ENCODE data around the gene CD200R1L.

CD200R1L gene

DNA sequence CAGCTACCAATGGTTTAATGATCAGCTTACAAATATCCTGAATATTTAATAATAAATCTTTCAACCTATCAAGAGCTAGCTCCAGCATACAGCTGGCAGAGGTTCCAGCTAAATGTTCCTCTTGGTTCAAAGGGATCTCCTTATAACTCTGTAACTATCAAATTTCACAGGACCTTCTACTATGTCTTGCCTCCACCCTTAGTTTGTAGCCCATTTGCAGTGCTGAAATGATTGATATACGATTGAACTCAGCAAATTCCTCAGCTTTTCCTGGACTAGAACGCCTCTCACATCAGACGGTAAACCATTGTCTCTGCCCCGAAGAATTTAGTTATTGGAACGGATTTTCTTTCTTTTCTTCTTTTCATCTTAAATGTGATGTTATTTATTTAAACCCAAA lies 41.5 kb downstream of the CD200R1L start:
- FAIRE-seq = no peak
- no peak for DNase-seq (ENCODE audit: insufficient read length, low spot score)
- no peak for TF ChIP-seq CTCF (IDR thresholded peaks at IDR 0.05; ENCODE audit: insufficient read depth, missing control alignments)

GRCh38 chr3:112804021-112804420 lies 42.6 kb downstream of the CD200R1L start:
- no peak for DNase-seq (ENCODE audit: insufficient read length, low spot score)
- FAIRE-seq = no peak
- TF ChIP-seq CTCF (IDR thresholded peaks at IDR 0.05; ENCODE audit: insufficient read depth, missing control alignments) = no peak

DNA sequence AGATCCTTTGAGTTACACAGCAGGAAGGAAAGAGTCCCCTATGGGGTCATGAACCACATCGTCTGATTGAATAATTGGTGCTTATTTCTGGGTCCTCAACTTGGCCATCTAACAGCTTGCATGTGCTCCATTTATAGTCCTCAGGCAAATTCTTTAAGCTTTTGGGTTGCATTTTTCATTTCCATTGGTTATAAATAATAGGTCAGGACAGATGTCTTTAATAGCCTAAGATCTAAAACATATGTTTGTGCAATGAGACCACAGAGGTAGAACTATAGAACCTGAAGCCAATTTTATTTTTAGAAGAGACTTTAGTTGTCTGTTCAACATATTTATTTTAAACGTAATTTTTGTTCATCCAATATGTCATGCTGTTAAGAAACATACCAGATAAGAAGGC lies 43.2 kb downstream of the CD200R1L start:
- DNase-seq (ENCODE audit: insufficient read length, low spot score) (no peak), FAIRE-seq (no peak)
- no peak for TF ChIP-seq CTCF (IDR thresholded peaks at IDR 0.05; ENCODE audit: insufficient read depth, missing control alignments)

DNA sequence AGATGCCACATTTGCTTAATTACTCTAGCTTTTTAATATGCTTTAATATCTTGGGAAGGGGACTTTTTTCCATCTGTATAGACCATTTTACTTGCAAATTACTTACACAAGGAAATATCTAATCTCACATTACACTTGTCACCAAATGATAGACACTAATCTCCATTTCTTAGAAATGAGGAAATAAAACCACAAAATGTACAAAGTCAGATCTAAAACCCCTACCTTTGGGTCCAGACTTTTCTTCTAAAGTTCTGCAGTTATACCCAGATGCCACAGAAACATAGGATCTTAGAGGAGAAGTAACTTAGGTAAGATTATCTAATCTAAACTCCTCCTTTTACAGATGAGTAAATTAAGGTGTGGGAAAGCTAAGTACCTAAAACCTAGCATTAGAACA lies 44.3 kb downstream of the CD200R1L start:
- FAIRE-seq (no peak), DNase-seq (ENCODE audit: insufficient read length, low spot score) (no peak)
- no peak for TF ChIP-seq CTCF (IDR thresholded peaks at IDR 0.05; ENCODE audit: insufficient read depth, missing control alignments)

GRCh38 chr3:112799946-112800345 lies 46.7 kb downstream of the CD200R1L start:
- TF ChIP-seq CTCF (IDR thresholded peaks at IDR 0.05; ENCODE audit: insufficient read depth, missing control alignments) = no peak
- no peak for DNase-seq (ENCODE audit: insufficient read length, low spot score)
- no peak for FAIRE-seq

DNA sequence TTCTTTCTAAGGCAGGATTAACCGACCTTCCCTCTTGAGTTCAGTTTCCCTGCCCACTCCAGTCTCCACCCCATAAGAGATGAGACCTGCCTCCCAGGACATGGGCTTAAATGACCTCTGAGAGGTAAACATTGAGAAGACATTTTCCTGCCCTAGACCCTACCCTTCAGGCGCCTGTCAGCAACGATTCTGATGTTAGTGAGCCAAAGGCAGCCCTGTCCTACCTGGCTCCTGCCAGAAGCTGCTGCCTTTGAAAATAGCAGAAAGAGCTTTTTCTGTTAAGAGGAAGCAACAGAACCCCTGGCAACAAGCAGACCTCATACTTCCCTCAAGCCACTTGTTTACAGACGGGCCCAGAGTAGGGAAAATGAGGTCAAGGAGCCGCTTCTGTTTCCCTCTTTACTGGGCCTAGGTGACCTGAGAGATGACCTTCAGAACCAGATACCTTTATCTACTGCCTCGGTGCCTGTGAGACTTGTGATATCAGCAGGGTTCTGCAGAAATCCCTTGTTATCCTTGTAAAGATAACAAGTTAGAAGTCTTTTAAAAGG lies 52.0 kb downstream of the CD200R1L start:
- no peak for FAIRE-seq
- DNase-seq (ENCODE audit: insufficient read length, low spot score) = no peak
- TF ChIP-seq CTCF (IDR thresholded peaks at IDR 0.05; ENCODE audit: insufficient read depth, missing control alignments) = no peak

DNA sequence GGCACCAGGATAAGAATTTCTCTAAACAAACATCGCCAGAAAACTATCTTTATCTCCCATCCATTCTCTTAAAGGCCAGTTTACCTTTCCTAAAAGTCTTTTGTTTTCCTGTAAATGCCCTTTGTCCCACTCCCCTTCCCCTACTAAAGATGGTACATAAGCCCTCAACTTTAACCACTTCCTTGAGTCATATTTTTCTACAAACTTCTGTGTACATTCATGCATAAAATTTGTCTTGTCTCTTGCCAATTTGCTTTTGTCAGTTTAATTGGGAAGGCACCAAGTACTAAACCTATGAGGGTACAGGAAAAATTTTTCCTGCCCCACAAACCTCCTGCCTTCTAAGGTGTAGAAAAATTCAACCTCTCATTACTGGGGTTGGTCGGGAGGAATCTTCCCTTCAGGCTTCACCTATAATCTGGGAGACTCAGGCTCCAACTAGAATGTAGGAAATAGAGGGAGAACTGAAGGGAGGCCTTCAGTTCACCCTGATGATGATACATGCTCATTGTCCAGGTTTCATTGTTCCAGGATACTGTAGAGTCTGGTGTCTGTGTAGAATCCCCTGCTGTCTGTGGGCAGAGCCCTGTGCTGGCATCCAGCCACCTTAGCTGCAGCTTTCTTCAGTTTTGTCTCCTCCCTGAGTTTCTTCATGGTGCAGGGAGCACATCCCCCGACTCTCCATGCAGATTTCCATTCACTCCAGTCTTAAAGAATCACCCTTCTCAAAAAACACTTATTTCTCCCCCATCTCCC lies 53.2 kb downstream of the CD200R1L start:
- TF ChIP-seq CTCF (IDR thresholded peaks at IDR 0.05; ENCODE audit: insufficient read depth, missing control alignments) = no peak
- FAIRE-seq (no peak), DNase-seq (ENCODE audit: insufficient read length, low spot score) (no peak)

Data from D721Med (cell line).